ENCODE results near the gene RBP3.

DNA sequence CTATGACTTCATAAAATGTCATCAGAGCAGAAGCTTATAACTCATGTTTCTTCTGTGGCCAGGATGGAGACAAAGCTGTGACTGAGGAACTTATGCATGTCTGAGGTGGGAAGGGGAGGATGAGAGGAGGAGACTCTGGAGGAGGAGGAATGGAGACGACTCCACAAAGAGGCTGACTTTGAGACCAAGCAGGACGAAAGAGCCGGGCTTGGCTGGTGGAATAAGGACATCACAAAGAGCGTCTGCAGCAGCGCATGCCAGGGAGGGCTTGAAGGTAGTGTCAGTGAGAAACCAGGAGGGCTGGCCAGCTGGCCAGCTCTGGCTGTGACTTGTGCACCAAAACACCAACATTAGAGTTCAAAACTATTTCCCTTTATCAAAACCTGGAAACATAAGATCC, 32.0 kb upstream of the RBP3 start:
- TF ChIP-seq, protein P1, sequence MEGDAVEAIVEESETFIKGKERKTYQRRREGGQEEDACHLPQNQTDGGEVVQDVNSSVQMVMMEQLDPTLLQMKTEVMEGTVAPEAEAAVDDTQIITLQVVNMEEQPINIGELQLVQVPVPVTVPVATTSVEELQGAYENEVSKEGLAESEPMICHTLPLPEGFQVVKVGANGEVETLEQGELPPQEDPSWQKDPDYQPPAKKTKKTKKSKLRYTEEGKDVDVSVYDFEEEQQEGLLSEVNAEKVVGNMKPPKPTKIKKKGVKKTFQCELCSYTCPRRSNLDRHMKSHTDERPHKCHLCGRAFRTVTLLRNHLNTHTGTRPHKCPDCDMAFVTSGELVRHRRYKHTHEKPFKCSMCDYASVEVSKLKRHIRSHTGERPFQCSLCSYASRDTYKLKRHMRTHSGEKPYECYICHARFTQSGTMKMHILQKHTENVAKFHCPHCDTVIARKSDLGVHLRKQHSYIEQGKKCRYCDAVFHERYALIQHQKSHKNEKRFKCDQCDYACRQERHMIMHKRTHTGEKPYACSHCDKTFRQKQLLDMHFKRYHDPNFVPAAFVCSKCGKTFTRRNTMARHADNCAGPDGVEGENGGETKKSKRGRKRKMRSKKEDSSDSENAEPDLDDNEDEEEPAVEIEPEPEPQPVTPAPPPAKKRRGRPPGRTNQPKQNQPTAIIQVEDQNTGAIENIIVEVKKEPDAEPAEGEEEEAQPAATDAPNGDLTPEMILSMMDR (IDR thresholded peaks at IDR 0.05), result no peak
- TF ChIP-seq POLR2A (IDR thresholded peaks at IDR 0.05), result no peak
